Iris pigment epithelial cell (primary cell): Measurements from ENCODE around the gene WBP4.

Experiments used
- DNase-seq: peaks from one replicate; pipeline ENCODE4 v3.0.0-alpha.2; 2011; ENCODE audit warnings: low read depth

Gene WBP4

GRCh38 chr13:41048640-41049039, 12.7 kb upstream of the WBP4 start:
- DNase-seq: no peak

- peak; percentile 79 for DNase-seq
Measured at GRCh38 chr13:41049480-41050440, 11.5 kb upstream of the WBP4 start.

GRCh38 chr13:41052441-41052840, 8.9 kb upstream of the WBP4 start:
- DNase-seq: no peak

GRCh38 chr13:41053384-41053826, 7.9 kb upstream of the WBP4 start:
- DNase-seq: peak; percentile 81

- DNase-seq: peak; percentile 73
Measured at GRCh38 chr13:41054212-41054877, 7.0 kb upstream of the WBP4 start.

- no peak for DNase-seq
Measured at GRCh38 chr13:41054919-41055619, 6.2 kb upstream of the WBP4 start.

- DNase-seq: no peak
Measured at GRCh38 chr13:41056194-41056593, 5.1 kb upstream of the WBP4 start.

GRCh38 chr13:41056826-41057711, 4.2 kb upstream of the WBP4 start:
- no peak for DNase-seq

- no peak for DNase-seq
Measured at GRCh38 chr13:41058295-41059070, 2.8 kb upstream of the WBP4 start.

- no peak for DNase-seq
Measured at GRCh38 chr13:41059456-41060081, 1.7 kb upstream of the WBP4 start.

GRCh38 chr13:41060082-41060723, 1.1 kb upstream of the WBP4 start:
- peak; percentile 94 for DNase-seq

GRCh38 chr13:41060724-41061074, 610 bp upstream of the WBP4 start:
- peak; percentile 81 for DNase-seq

GRCh38 chr13:41061914-41062837, 867 bp downstream of the WBP4 start:
- peak; percentile 77 for DNase-seq

GRCh38 chr13:41064493-41064892, 3.2 kb downstream of the WBP4 start:
- peak; percentile 86 for DNase-seq

GRCh38 chr13:41065078-41065477, 3.8 kb downstream of the WBP4 start:
- DNase-seq: peak; percentile 89

GRCh38 chr13:41074523-41074922, 13.2 kb downstream of the WBP4 start:
- DNase-seq: no peak

GRCh38 chr13:41075034-41075433, 13.7 kb downstream of the WBP4 start:
- peak; percentile 34 for DNase-seq

GRCh38 chr13:41075485-41075884, 14.2 kb downstream of the WBP4 start:
- no peak for DNase-seq

- no peak for DNase-seq
Measured at GRCh38 chr13:41077475-41077874, 16.2 kb downstream of the WBP4 start.
